GM12891 (cell line): ENCODE data around the gene SMYD3.

Experiments
- POLR2A ChIP-seq: IDR thresholded peaks from 2 replicates; pipeline ENCODE4 v1.6.1; 2011; ENCODE audit warnings: low read depth, low read length, control low read depth
- POLR2AphosphoS5 ChIP-seq: IDR thresholded peaks from 2 replicates; pipeline ENCODE4 v1.6.1; 2011; ENCODE audit warnings: low read depth, low read length, control low read depth

DNA sequence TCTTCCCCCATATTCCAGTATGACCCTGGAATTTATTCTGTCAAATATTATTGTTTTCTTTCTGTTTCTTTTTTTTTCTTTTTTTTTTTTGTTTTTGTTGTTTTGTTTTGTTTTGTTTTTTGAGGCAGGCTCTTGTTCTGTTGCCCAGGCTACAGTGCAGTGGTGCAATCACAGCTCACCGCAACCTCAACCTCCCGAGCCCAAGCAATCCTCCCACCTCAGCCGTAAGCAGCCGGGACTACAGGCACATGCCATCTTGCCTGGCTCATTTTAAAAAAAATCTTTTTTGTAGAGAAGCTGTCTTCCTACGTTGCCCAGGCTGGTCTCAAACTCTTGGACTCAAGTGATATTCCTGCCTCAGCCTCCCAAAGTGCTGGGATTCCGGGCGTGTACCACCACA, 237.6 kb downstream of the SMYD3 start:
- no peak for TF ChIP-seq POLR2A
- TF ChIP-seq POLR2AphosphoS5, result no peak
